ENCODE data around the gene CAMTA2. TPM values are rescaled to one million over a fixed set of nuclear protein-coding genes. Genes with fewer than 3 reads are reported as not detected.

Gene CAMTA2
- polyA plus RNA-seq, 2 of the 4 experiments (the other 2 are of a cell fraction), result 12.4 to 30.3 TPM

DNA sequence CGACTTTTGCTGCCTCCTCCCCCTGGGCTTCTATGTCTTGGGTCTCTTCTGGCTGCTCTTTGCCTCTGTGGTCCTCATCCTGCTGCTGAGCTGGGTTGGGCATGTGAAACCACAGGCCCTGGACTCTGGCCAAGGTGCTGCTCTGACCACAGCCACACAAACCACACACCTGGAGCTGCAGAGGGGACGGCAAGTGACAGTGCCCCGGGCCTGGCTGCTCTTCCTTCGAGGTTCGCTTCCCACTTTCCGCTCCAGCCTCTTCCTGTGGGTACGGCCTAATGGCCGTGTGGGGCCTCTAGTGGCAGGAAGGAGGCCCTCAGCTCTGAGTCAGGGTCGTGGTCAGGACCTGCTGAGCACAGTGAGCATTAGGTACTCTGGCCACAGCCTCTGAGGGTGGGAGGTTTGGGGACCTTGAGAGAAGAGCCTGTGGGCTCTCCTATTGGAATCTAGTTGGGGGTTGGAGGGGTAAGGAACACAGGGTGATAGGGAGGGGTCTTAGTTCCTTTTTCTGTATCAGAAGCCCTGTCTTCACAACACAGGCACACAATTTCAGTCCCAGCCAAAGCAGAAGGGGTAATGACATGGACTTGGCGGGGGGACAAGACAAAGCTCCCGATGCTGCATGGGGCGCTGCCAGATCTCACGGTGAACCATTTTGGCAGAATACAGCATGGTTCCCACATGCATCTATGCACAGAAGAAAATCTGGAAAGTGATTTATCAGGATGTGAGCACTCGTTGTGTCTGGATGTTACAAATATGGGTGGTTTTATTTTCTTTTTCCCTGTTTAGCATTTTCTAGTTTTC, 53.1 kb downstream of the CAMTA2 start:
- peaks cover 10% of the 10 kb centered on the region for H3K4me1 ChIP-seq
- DNase-seq (ENCODE audit: low read depth in 1 of 2, low spot score in 1 of 2) (no peak), FAIRE-seq (no peak), ATAC-seq (peak in 1 of 2 experiments; percentile 57; a peak in 4 of 6 replicates)
- H3K4me2 ChIP-seq, result no peak overlapping the region
- 79% methylated on average over 14 of the region's 14 CpGs for WGBS (ENCODE audit: missing lambda C conversion rate)
- H3K27ac ChIP-seq, result no peak overlapping the region
- TF ChIP-seq POLR2A (IDR thresholded peaks at IDR 0.05; ENCODE audit: low read length) (peak; percentile 10; the same call in 1 of the 2 replicates), ZFP36 (IDR thresholded peaks at IDR 0.05; ENCODE audit: borderline replicate concordance, partially characterized antibody) (no peak)
- CTCF ChIA-PET, result interaction anchor here (0.6 to 1.3 kb wide), 4 partner anchors 25 to 1003 kb away, joined by 3 to 4 read pairs (median 3); no protein-coding TSS in a partner anchor
- H3K4me3 ChIP-seq, result no peak overlapping the region
- POLR2A ChIA-PET, result no interaction called here
- H3K9me3 ChIP-seq, result no peaks in the 10 kb centered on the region

DNA sequence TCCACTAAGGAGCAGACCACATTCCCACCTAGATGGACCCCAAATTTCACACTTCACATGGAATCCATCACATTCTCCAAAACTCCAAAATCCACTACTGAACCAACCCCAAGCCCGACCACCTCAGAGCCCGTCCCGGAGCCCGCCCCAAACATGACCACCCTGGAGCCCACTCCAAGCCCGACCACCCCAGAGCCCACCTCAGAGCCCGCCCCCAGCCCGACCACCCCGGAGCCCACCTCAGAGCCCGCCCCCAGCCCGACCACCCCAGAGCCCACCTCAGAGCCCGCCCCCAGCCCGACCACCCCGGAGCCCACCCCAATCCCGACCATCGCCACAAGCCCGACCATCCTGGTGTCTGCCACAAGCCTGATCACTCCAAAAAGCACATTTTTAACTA, 53.8 kb downstream of the CAMTA2 start:
- H3K4me1 ChIP-seq, result peaks cover 6% of the 10 kb centered on the region
- CTCF ChIA-PET, result interaction anchor here (0.6 to 2.0 kb wide), 5 partner anchors 9 to 1002 kb away, joined by 3 to 7 read pairs (median 3); no protein-coding TSS in a partner anchor
- DNase-seq (ENCODE audit: low read depth in 1 of 2, low spot score in 1 of 2) (no peak), FAIRE-seq (no peak), ATAC-seq (no peak)
- no peaks in the 10 kb centered on the region for H3K9me3 ChIP-seq
- TF ChIP-seq PHF8 (IDR thresholded peaks at IDR 0.05; ENCODE audit: borderline replicate concordance, low read depth), result no peak
- no peak for TF ChIP-seq MAZ (IDR thresholded peaks at IDR 0.05; ENCODE audit: borderline replicate concordance, low read depth, low read length)
- no peak for TF ChIP-seq CBX2 (IDR thresholded peaks at IDR 0.05; ENCODE audit: borderline replicate concordance, low read depth)
- TF ChIP-seq NPAS2 (CRISPR knock-in tag; IDR thresholded peaks at IDR 0.05; ENCODE audit: borderline replicate concordance), result no peak
- TF ChIP-seq, protein P1, sequence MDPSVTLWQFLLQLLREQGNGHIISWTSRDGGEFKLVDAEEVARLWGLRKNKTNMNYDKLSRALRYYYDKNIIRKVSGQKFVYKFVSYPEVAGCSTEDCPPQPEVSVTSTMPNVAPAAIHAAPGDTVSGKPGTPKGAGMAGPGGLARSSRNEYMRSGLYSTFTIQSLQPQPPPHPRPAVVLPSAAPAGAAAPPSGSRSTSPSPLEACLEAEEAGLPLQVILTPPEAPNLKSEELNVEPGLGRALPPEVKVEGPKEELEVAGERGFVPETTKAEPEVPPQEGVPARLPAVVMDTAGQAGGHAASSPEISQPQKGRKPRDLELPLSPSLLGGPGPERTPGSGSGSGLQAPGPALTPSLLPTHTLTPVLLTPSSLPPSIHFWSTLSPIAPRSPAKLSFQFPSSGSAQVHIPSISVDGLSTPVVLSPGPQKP (IDR thresholded peaks at IDR 0.05; ENCODE audit: low read depth, low read length), result no peak
- no peak for TF ChIP-seq HOXB5 (CRISPR knock-in tag; IDR thresholded peaks at IDR 0.05)
- TF ChIP-seq GATA3 (IDR thresholded peaks at IDR 0.05; ENCODE audit: borderline replicate concordance), result no peak
- TF ChIP-seq RNF2 (IDR thresholded peaks at IDR 0.05; ENCODE audit: borderline replicate concordance, low read depth), result no peak
- TF ChIP-seq CEBPB (IDR thresholded peaks at IDR 0.05), result no peak
- TF ChIP-seq CHD2 (IDR thresholded peaks at IDR 0.05; ENCODE audit: low read length, partially characterized antibody), result no peak
- no peak for TF ChIP-seq BHLHE40 (IDR thresholded peaks at IDR 0.05; ENCODE audit: low read depth, low read length)
- TF ChIP-seq ZFP36 (IDR thresholded peaks at IDR 0.05; ENCODE audit: borderline replicate concordance, partially characterized antibody), result no peak
- no peak for TF ChIP-seq HEYL (CRISPR knock-in tag; IDR thresholded peaks at IDR 0.05)
- TF ChIP-seq, protein P2, sequence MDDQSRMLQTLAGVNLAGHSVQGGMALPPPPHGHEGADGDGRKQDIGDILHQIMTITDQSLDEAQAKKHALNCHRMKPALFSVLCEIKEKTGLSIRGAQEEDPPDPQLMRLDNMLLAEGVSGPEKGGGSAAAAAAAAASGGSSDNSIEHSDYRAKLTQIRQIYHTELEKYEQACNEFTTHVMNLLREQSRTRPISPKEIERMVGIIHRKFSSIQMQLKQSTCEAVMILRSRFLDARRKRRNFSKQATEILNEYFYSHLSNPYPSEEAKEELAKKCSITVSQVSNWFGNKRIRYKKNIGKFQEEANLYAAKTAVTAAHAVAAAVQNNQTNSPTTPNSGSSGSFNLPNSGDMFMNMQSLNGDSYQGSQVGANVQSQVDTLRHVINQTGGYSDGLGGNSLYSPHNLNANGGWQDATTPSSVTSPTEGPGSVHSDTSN (IDR thresholded peaks at IDR 0.05), result no peak
- no peak for TF ChIP-seq RFX5 (IDR thresholded peaks at IDR 0.05)
- no peak for TF ChIP-seq HOXB13 (CRISPR knock-in tag; IDR thresholded peaks at IDR 0.05; ENCODE audit: low read depth)
- no peak for TF ChIP-seq TP53 (CRISPR knock-in tag; IDR thresholded peaks at IDR 0.05)
- no peak for TF ChIP-seq EHF (CRISPR knock-in tag; IDR thresholded peaks at IDR 0.05)
- no peak for TF ChIP-seq HOXA7 (CRISPR knock-in tag; IDR thresholded peaks at IDR 0.05)
- no peak for TF ChIP-seq FOSL2 (IDR thresholded peaks at IDR 0.05)
- TF ChIP-seq FOSL2 (CRISPR knock-in tag; IDR thresholded peaks at IDR 0.05), result no peak
- H3K4me2 ChIP-seq, result no peak overlapping the region
- no peak overlapping the region for H3K4me3 ChIP-seq
- POLR2A ChIA-PET, result no interaction called here
- H3K27ac ChIP-seq, result no peak overlapping the region
- WGBS (ENCODE audit: missing lambda C conversion rate), result 93% methylated on average over 8 of the region's 16 CpGs

Data from A549 (cell line).